Measurements from ENCODE around the gene PLA2G2F. TPM values are rescaled to one million over a fixed set of nuclear protein-coding genes. Genes with fewer than 3 reads are reported as not detected.

Gene PLA2G2F
- total RNA-seq, 1 donor from 2014 or later = not detected

DNA sequence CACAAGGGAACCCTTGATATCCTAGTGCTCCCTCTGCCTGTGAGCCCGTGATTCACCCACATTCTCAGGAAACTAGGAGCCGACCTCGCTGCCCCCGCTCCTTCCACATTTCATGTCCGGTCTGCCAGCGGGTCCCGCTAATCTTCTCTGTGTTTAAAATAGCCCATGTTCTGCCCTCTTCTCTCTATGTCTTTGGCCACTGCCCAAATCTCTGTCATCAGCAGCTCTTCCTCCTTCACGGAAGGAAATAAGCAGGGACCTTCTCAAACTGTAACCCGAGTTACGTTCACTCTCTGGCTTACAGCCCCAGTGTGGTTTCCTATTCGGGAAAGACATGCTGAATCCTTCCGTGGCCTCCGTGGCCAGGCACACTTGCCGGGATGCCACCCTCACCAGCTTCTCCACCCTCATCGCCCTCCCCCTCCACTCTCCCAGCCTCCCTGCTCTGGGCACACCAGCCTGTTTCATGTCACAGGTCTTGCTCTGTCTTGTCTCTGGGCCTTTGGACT lies 25.6 kb downstream of the PLA2G2F start:
- Histone ChIP-seq H3K27ac (ENCODE audit: low read depth, low read length) (no peak overlapping the region), H3K27me3 (ENCODE audit: control insufficient read depth in 3 of 3, insufficient read depth in 3 of 3, low read length in 3 of 3) (peaks cover 10 to 30% (median 15%) of the 10 kb centered on the region in 3 donors)

DNA sequence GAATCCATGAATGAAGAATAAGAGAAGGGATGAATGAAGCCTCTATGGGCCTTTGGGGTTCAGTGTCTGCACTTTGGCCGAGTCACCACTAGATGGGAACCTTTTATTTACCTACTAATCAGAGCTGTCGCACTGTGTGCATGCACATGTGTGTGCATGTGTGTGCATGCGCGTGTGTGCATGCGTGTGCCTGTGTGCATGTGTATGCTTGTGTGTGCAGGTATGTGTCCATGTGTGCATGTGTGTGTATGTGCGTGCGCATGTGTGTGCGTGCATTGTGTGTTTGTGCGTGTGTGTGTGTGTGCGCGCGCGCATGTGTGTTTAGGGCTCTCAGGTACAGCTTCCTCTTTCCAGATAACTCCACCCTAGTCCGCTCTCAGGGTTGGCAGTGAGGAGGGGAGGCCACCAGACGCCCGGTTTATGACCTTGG lies 26.4 kb downstream of the PLA2G2F start:
- H3K9me3 ChIP-seq (ENCODE audit: control insufficient read depth in 3 of 3, low read length in 3 of 3) = peaks cover 0 to 2% (median 0%) of the 10 kb centered on the region in 3 donors
- no peak overlapping the region for H3K27ac ChIP-seq (ENCODE audit: low read depth, low read length)
- no peak overlapping the region for H3K9ac ChIP-seq (ENCODE audit: low read depth in 1 of 3, low read length in 3 of 3)
- peaks cover 14 to 15% (median 15%) of the 10 kb centered on the region in 3 donors for H3K4me1 ChIP-seq (ENCODE audit: control insufficient read depth in 3 of 3, insufficient read depth in 3 of 3, low read length in 3 of 3)
- peaks cover 10 to 30% (median 15%) of the 10 kb centered on the region in 3 donors for H3K27me3 ChIP-seq (ENCODE audit: control insufficient read depth in 3 of 3, insufficient read depth in 3 of 3, low read length in 3 of 3)
- H3K36me3 ChIP-seq (ENCODE audit: control insufficient read depth in 3 of 3, insufficient read depth in 3 of 3, low read length in 3 of 3) = no peaks in the 10 kb centered on the region
- no peak overlapping the region for H3K4me3 ChIP-seq (ENCODE audit: low read length in 3 of 3)

More for the DNA sequence above, 25.6 kb downstream of the PLA2G2F start:
- Histone ChIP-seq H3K4me3 (ENCODE audit: low read length in 3 of 3) (peak overlapping the region in 1 of 3 donors; percentile 22), H3K36me3 (ENCODE audit: control insufficient read depth in 3 of 3, insufficient read depth in 3 of 3, low read length in 3 of 3) (no peaks in the 10 kb centered on the region), H3K9ac (ENCODE audit: low read depth in 1 of 3, low read length in 3 of 3) (peak overlapping the region in 1 of 3 donors; percentile 7), H3K4me1 (ENCODE audit: control insufficient read depth in 3 of 3, insufficient read depth in 3 of 3, low read length in 3 of 3) (peaks cover 14 to 15% (median 15%) of the 10 kb centered on the region in 3 donors), H3K9me3 (ENCODE audit: control insufficient read depth in 3 of 3, low read length in 3 of 3) (peaks cover 0 to 6% (median 2%) of the 10 kb centered on the region in 3 donors)

DNA sequence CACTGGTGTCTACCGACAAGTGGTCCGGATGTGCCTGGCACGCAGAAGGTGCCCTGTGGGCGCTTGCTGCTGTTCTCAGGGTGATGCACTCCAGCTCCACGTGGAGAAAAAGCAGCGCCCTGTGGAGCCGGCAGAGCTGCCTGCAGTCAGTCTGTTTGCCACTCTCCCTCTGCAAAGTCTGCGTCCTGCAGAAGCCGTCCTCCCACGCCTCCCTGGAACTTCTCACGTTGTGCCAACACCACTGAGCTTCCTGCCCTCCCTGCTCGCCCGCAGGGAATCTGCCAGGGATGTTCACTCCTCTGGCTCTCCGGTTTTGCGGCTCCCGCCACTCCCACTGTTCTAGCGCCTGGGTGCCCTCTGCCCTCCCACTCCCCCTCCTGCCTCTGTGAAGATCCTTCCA lies 26.9 kb downstream of the PLA2G2F start:
- no peak overlapping the region for H3K9ac ChIP-seq (ENCODE audit: low read depth in 1 of 3, low read length in 3 of 3)
- H3K9me3 ChIP-seq (ENCODE audit: control insufficient read depth in 3 of 3, low read length in 3 of 3) = peaks cover 0 to 2% (median 0%) of the 10 kb centered on the region in 3 donors
- H3K4me1 ChIP-seq (ENCODE audit: control insufficient read depth in 3 of 3, insufficient read depth in 3 of 3, low read length in 3 of 3) = peaks cover 14 to 15% (median 15%) of the 10 kb centered on the region in 3 donors
- H3K36me3 ChIP-seq (ENCODE audit: control insufficient read depth in 3 of 3, insufficient read depth in 3 of 3, low read length in 3 of 3) = no peaks in the 10 kb centered on the region
- peaks cover 10 to 30% (median 15%) of the 10 kb centered on the region in 3 donors for H3K27me3 ChIP-seq (ENCODE audit: control insufficient read depth in 3 of 3, insufficient read depth in 3 of 3, low read length in 3 of 3)
- no peak overlapping the region for H3K4me3 ChIP-seq (ENCODE audit: low read length in 3 of 3)
- H3K27ac ChIP-seq (ENCODE audit: low read depth, low read length) = no peak overlapping the region

DNA sequence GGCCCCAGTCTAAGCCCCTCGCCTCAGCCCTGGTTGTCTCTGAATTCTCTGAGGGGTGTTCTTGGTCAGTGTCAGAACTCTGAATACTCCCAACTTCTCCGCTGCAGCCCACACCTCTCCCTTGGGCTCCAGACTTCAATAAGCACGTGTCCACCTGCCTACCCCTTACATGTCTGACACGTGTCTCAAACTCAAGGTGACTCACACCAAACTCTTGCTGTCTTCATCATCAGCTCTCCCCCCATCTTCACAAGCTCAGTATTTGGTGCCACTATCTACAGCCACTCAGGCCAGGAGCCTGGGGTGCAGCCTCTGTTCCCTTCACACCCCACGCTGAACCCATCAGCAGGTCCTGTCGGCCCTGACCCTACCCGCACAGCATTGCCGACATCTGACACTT lies 28.0 kb downstream of the PLA2G2F start:
- Histone ChIP-seq H3K9me3 (ENCODE audit: control insufficient read depth in 3 of 3, low read length in 3 of 3) (peaks cover 0 to 2% (median 0%) of the 10 kb centered on the region in 3 donors), H3K9ac (ENCODE audit: low read depth in 1 of 3, low read length in 3 of 3) (no peak overlapping the region), H3K27me3 (ENCODE audit: control insufficient read depth in 3 of 3, insufficient read depth in 3 of 3, low read length in 3 of 3) (peaks cover 12 to 30% (median 15%) of the 10 kb centered on the region in 3 donors), H3K4me1 (ENCODE audit: control insufficient read depth in 3 of 3, insufficient read depth in 3 of 3, low read length in 3 of 3) (peaks cover 14 to 15% (median 15%) of the 10 kb centered on the region in 3 donors), H3K4me3 (ENCODE audit: low read length in 3 of 3) (no peak overlapping the region), H3K27ac (ENCODE audit: low read depth, low read length) (no peak overlapping the region), H3K36me3 (ENCODE audit: control insufficient read depth in 3 of 3, insufficient read depth in 3 of 3, low read length in 3 of 3) (no peaks in the 10 kb centered on the region)

DNA sequence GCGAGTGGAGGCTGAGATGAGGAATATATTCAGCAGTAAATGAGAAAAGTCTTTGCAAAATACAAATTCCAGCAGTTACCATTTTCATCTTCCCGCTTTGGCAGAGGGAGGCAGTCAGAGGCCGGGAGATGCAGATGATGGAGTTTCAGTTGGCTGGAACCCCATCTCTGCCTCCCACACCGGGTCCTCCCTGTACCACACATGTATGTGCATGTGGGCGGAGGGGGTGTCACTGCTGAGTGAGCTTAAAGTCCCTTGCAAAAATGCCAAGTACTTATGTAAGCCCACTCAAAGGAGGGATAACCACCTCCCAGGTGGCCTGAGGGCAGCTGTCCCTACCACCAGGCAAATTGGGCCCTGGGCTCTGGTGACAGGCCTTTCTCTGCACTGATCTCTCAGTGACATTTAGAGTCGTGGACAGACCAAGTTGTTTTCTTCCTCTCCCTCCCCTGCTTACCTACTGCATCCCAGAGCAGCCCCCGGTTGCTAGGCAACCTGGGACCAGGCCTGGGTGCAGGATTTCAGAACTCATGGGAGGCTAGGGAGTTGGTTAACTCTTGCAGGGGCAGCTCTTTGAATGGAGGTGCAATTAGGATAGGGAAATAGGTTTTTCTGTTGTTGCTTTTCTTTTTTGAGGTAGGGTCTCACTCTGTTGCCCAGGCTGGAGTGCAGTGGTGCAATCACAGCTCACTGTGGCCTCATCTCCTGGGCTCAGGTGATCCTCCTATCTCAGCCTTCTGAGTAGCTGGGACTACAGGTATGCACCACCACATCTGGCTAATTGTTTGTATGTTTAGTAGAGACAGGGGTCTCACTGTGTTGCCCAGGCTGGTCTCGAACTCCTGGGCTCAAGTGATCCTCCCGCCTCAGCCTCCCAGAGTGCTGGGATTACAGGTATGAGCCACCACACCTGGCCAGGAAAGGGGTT lies 29.7 kb downstream of the PLA2G2F start:
- peaks cover 0 to 2% (median 0%) of the 10 kb centered on the region in 3 donors for H3K9me3 ChIP-seq (ENCODE audit: control insufficient read depth in 3 of 3, low read length in 3 of 3)
- no peaks in the 10 kb centered on the region for H3K36me3 ChIP-seq (ENCODE audit: control insufficient read depth in 3 of 3, insufficient read depth in 3 of 3, low read length in 3 of 3)
- H3K9ac ChIP-seq (ENCODE audit: low read depth in 1 of 3, low read length in 3 of 3) = no peak overlapping the region
- H3K27me3 ChIP-seq (ENCODE audit: control insufficient read depth in 3 of 3, insufficient read depth in 3 of 3, low read length in 3 of 3) = peaks cover 12 to 30% (median 15%) of the 10 kb centered on the region in 3 donors
- H3K4me3 ChIP-seq (ENCODE audit: low read length in 3 of 3) = no peak overlapping the region
- H3K27ac ChIP-seq (ENCODE audit: low read depth, low read length) = no peak overlapping the region
- H3K4me1 ChIP-seq (ENCODE audit: control insufficient read depth in 3 of 3, insufficient read depth in 3 of 3, low read length in 3 of 3) = peaks cover 14 to 15% (median 15%) of the 10 kb centered on the region in 3 donors

DNA sequence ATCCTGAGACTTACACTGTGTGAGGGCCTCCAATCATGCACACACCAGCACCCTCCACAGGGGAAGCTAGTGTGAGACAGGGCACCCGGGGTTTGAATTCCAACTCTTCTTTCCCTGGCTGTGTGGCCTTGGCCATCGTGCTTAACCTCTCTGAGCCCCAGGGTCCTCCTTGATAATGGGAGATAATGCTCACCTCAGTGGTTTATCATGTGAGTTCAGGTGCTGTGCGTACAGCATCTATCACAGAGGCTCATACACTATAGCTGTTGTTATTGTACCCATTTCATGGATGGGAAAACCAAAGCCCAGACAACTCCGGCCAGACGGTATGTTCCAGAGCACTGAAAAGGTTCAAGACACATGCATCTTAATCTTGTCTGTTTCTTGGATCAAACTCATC lies 30.8 kb downstream of the PLA2G2F start:
- H3K4me3 ChIP-seq (ENCODE audit: low read length in 3 of 3) = no peak overlapping the region
- H3K9ac ChIP-seq (ENCODE audit: low read depth in 1 of 3, low read length in 3 of 3) = no peak overlapping the region
- H3K4me1 ChIP-seq (ENCODE audit: control insufficient read depth in 3 of 3, insufficient read depth in 3 of 3, low read length in 3 of 3) = peaks cover 6 to 7% (median 7%) of the 10 kb centered on the region in 3 donors
- H3K9me3 ChIP-seq (ENCODE audit: control insufficient read depth in 3 of 3, low read length in 3 of 3) = peaks cover 0 to 2% (median 0%) of the 10 kb centered on the region in 3 donors
- no peaks in the 10 kb centered on the region for H3K36me3 ChIP-seq (ENCODE audit: control insufficient read depth in 3 of 3, insufficient read depth in 3 of 3, low read length in 3 of 3)
- H3K27me3 ChIP-seq (ENCODE audit: control insufficient read depth in 3 of 3, insufficient read depth in 3 of 3, low read length in 3 of 3) = peaks cover 12 to 30% (median 15%) of the 10 kb centered on the region in 3 donors
- no peak overlapping the region for H3K27ac ChIP-seq (ENCODE audit: low read depth, low read length)

DNA sequence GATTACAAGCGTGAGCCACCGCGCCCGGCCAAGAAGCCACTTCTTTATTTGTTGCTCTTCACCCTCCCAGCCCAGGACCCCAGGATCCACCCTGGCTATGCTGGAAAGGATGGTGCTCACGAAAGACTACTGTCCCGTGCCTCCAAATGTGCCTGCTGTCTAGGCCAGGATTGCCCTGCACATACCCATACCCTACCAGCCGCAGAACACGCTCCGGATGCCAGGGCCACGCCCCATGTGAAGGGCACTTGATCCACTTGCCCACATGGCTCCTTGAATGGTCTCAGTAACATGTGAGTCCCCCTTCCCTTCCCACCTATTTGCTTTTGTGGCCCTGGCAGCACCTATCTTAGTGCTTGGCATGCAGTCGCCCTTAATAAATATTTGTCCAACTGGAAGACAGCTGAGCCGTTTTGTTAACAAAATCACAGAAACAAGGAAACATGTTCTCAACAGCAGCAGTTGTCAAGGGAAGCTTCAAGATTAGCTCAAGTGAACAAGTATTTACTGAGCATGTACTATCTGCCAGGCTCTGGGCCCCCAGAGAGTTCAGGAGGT lies 33.0 kb downstream of the PLA2G2F start:
- H3K9me3 ChIP-seq (ENCODE audit: control insufficient read depth in 3 of 3, low read length in 3 of 3) = no peaks in the 10 kb centered on the region
- H3K27me3 ChIP-seq (ENCODE audit: control insufficient read depth in 3 of 3, insufficient read depth in 3 of 3, low read length in 3 of 3) = peaks cover 5 to 17% (median 8%) of the 10 kb centered on the region in 3 donors
- peaks cover 0 to 4% (median 0%) of the 10 kb centered on the region in 3 donors for H3K4me1 ChIP-seq (ENCODE audit: control insufficient read depth in 3 of 3, insufficient read depth in 3 of 3, low read length in 3 of 3)
- no peak overlapping the region for H3K9ac ChIP-seq (ENCODE audit: low read depth in 1 of 3, low read length in 3 of 3)
- H3K36me3 ChIP-seq (ENCODE audit: control insufficient read depth in 3 of 3, insufficient read depth in 3 of 3, low read length in 3 of 3) = no peaks in the 10 kb centered on the region
- H3K27ac ChIP-seq (ENCODE audit: low read depth, low read length) = no peak overlapping the region
- no peak overlapping the region for H3K4me3 ChIP-seq (ENCODE audit: low read length in 3 of 3)

DNA sequence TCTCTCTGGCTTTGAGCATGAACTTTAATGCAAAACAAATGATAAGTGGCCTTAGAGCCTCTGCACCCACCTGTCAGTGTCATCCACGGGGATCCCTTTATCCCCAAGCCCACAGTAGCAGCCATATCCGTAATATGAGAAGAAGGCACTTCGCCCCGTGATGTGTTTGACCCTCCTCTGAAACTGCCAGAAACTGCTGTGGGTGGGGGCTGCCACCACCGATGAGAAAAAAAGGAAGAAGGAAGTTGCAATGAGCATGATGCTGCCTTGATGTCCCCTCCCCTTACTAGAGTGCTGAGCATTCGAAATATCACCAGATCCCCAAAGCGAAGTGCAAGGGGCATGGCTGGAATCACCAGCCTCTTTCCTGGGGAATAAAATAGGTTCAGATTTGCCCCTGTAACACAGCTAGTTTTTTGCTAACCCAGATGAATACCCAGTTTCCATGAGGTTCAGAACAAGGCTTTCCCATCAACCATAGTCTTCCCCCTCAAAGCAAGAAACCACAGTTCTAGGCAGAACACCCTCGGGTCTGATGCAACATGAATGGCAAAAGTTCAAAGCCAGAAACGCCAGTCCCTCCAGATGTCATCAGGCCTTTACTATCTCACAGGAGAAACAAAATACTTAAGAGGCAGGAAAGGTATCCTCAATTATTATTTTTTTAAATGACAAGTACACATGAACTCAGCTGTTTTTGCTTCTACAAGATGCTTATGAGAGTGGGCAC lies 36.0 kb downstream of the PLA2G2F start:
- Histone ChIP-seq H3K4me3 (ENCODE audit: low read length in 3 of 3) (no peak overlapping the region), H3K4me1 (ENCODE audit: control insufficient read depth in 3 of 3, insufficient read depth in 3 of 3, low read length in 3 of 3) (peaks cover 5 to 10% (median 7%) of the 10 kb centered on the region in 3 donors), H3K27me3 (ENCODE audit: control insufficient read depth in 3 of 3, insufficient read depth in 3 of 3, low read length in 3 of 3) (peaks cover 0 to 2% (median 0%) of the 10 kb centered on the region in 3 donors), H3K9ac (ENCODE audit: low read depth in 1 of 3, low read length in 3 of 3) (no peak overlapping the region), H3K9me3 (ENCODE audit: control insufficient read depth in 3 of 3, low read length in 3 of 3) (no peaks in the 10 kb centered on the region), H3K36me3 (ENCODE audit: control insufficient read depth in 3 of 3, insufficient read depth in 3 of 3, low read length in 3 of 3) (no peaks in the 10 kb centered on the region), H3K27ac (ENCODE audit: low read depth, low read length) (no peak overlapping the region)

DNA sequence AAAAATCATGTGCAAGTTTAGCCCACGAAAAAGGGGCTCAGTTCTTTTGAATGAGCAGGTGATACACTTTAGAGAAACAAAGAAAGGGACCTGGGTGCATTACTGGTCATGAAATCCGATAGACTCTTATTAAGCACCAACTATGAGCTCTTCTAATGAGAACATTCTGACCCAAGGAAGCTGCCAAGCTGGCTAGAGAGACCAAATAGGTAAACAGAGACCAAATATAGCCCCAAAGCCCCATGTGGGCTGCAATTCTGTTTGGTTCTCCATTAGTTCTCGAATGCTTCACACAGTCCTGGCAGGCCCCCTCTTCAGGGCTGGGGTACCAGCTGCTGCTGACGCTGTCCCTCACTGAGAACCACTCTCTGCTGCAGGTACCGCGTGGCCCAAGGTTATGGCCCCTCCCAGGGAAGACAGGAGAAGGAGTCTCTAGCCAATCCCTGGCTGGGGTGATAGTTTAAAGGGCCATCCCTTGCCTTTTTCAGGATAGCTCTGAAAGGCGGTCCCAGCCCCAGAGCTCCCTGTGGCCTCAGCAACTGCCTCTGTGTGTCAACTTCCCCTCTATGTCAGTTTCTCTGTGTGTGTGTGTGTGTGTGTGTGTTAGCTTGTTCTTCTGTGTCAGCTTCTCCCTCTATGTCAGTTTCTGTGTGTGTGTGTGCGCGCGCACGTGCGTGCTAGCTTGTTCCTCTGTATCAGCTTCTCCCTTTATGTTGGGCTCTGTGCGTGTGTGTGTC lies 39.7 kb downstream of the PLA2G2F start:
- H3K9ac ChIP-seq (ENCODE audit: low read depth in 1 of 3, low read length in 3 of 3) = peak overlapping the region in 1 of 3 donors; percentile 23
- peaks cover 1 to 8% (median 5%) of the 10 kb centered on the region in 3 donors for H3K27me3 ChIP-seq (ENCODE audit: control insufficient read depth in 3 of 3, insufficient read depth in 3 of 3, low read length in 3 of 3)
- peaks cover 5 to 10% (median 7%) of the 10 kb centered on the region in 3 donors for H3K4me1 ChIP-seq (ENCODE audit: control insufficient read depth in 3 of 3, insufficient read depth in 3 of 3, low read length in 3 of 3)
- no peak overlapping the region for H3K27ac ChIP-seq (ENCODE audit: low read depth, low read length)
- no peaks in the 10 kb centered on the region for H3K9me3 ChIP-seq (ENCODE audit: control insufficient read depth in 3 of 3, low read length in 3 of 3)
- H3K4me3 ChIP-seq (ENCODE audit: low read length in 3 of 3) = no peak overlapping the region
- no peaks in the 10 kb centered on the region for H3K36me3 ChIP-seq (ENCODE audit: control insufficient read depth in 3 of 3, insufficient read depth in 3 of 3, low read length in 3 of 3)
